ENCODE measurements around the gene RBP7.

RBP7 gene

GRCh38 chr1:10048601-10049000, 51.6 kb downstream of the RBP7 start:
- no peak for TF ChIP-seq CTCF (conservative IDR thresholded peaks at IDR 0.05; ENCODE audit: low read depth)
- ChIA-PET POLR2A (ENCODE audit: low non-redundant PET) (no interaction called here), CTCF (no interaction called here)
- no peak overlapping the region for H3K27ac ChIP-seq
- no peak for DNase-seq (ENCODE audit: low spot score)

GRCh38 chr1:10050611-10051010, 53.6 kb downstream of the RBP7 start:
- TF ChIP-seq CTCF (conservative IDR thresholded peaks at IDR 0.05; ENCODE audit: low read depth), result no peak
- H3K27ac ChIP-seq, result no peak overlapping the region
- POLR2A ChIA-PET (ENCODE audit: low non-redundant PET), result no interaction called here

GRCh38 chr1:10051656-10052055, 54.6 kb downstream of the RBP7 start:
- DNase-seq (ENCODE audit: low spot score), result no peak
- TF ChIP-seq CTCF (conservative IDR thresholded peaks at IDR 0.05; ENCODE audit: low read depth), result no peak
- H3K27ac ChIP-seq, result no peak overlapping the region
- CTCF ChIA-PET, result interaction anchor here (0.7 kb wide), 1 partner anchor 442 kb away, joined by 6 read pairs; no protein-coding TSS in a partner anchor
- POLR2A ChIA-PET (ENCODE audit: low non-redundant PET), result no interaction called here

More at GRCh38 chr1:10050611-10051010, 53.6 kb downstream of the RBP7 start:
- DNase-seq (ENCODE audit: low spot score), result no peak
- CTCF ChIA-PET, result interaction anchor here (0.6 kb wide), 1 partner anchor 102 kb away, joined by 7 read pairs; no protein-coding TSS in a partner anchor

GRCh38 chr1:10052347-10052746, 55.3 kb downstream of the RBP7 start:
- POLR2A ChIA-PET (ENCODE audit: low non-redundant PET), result no interaction called here
- CTCF ChIA-PET, result interaction anchor here (0.7 kb wide), 1 partner anchor 442 kb away, joined by 6 read pairs; no protein-coding TSS in a partner anchor
- no peak for DNase-seq (ENCODE audit: low spot score)
- H3K27ac ChIP-seq, result no peak overlapping the region
- no peak for TF ChIP-seq CTCF (conservative IDR thresholded peaks at IDR 0.05; ENCODE audit: low read depth)

- no peak for DNase-seq (ENCODE audit: low spot score)
- no peak overlapping the region for H3K27ac ChIP-seq
- ChIA-PET CTCF (no interaction called here), POLR2A (ENCODE audit: low non-redundant PET) (interaction anchor here (0.6 kb wide), 1 partner anchor 19 kb away, joined by 4 read pairs; no protein-coding TSS in a partner anchor)
- no peak for TF ChIP-seq CTCF (conservative IDR thresholded peaks at IDR 0.05; ENCODE audit: low read depth)
These were observed 57.4 kb downstream of the RBP7 start for GRCh38 chr1:10054465-10054864.

- no peak for DNase-seq (ENCODE audit: low spot score)
- CTCF ChIA-PET, result no interaction called here
- TF ChIP-seq CTCF (conservative IDR thresholded peaks at IDR 0.05; ENCODE audit: low read depth), result no peak
- POLR2A ChIA-PET (ENCODE audit: low non-redundant PET), result no interaction called here
- H3K27ac ChIP-seq, result peak overlapping the region; percentile 49; the same call in 1 of the 2 replicates
These were observed 59.6 kb downstream of the RBP7 start for GRCh38 chr1:10056599-10056987.

Data from RWPE1 (cell line).